IPS-20b (cell line): Measurements from ENCODE around the gene RNU7-1.

Source experiments
- H3K27ac ChIP-seq: one replicate; pipeline ENCODE4 v1.5.1; 2013; ENCODE audit warnings: low read length
- H3K27me3 ChIP-seq: 2 replicates; pipeline ENCODE4 v1.6.1; 2013; ENCODE audit warnings: mild to moderate bottlenecking, low read length, inconsistent platforms; ENCODE audit not compliant: insufficient read depth
- H3K36me3 ChIP-seq: 2 replicates; pipeline ENCODE4 v1.6.1; 2013; ENCODE audit warnings: low read depth, mild to moderate bottlenecking, inconsistent platforms, low read length, moderate library complexity; ENCODE audit not compliant: insufficient read depth
- H3K4me1 ChIP-seq: 2 replicates; pipeline ENCODE4 v1.6.1; 2013; ENCODE audit warnings: mild to moderate bottlenecking, control low read depth, inconsistent platforms, low read length, moderate library complexity; ENCODE audit not compliant: insufficient read depth
- H3K4me3 ChIP-seq: 2 replicates; pipeline ENCODE4 v1.5.1; 2013; ENCODE audit warnings: mild to moderate bottlenecking, low read length, inconsistent platforms
- H3K9ac ChIP-seq: 2 replicates; pipeline ENCODE4 v1.6.1; 2013; ENCODE audit warnings: low read depth, mild to moderate bottlenecking, inconsistent platforms, low read length, moderate library complexity
- H3K9me3 ChIP-seq: 2 replicates; pipeline ENCODE4 v1.6.1; 2013; ENCODE audit warnings: mild to moderate bottlenecking, low read depth, low read length, inconsistent platforms; ENCODE audit not compliant: insufficient read depth

The RNU7-1 gene

DNA sequence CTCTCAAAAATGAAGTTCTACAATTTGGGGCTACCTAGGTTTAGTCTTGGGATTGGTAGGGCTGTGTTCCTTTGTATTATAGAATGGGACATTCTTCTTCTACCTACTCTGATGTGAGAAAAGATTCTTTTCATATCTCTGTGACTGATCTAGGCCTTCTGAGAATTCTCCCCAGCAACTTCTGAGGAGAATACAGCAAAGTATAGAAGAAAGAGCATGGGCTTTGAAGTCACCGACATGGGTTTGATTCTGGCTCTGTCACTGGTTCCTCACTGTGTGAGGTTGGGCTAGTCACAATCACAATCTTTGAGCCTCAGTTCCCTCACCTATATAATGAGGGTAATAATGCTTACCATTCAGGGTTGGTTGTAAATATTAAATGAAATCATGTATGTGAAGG is 10.8 kb upstream of the RNU7-1 start:
- Histone ChIP-seq H3K4me1 (peaks cover 12% of the 10 kb centered on the region; the same call in 1 of the 2 replicates), H3K27me3 (no peaks in the 10 kb centered on the region), H3K27ac (no peak overlapping the region), H3K36me3 (peaks cover 49% of the 10 kb centered on the region), H3K9ac (no peak overlapping the region; the same call in 1 of the 2 replicates), H3K9me3 (no peaks in the 10 kb centered on the region), H3K4me3 (no peak overlapping the region)

GRCh38 chr12:6934110-6934509 is 9.5 kb upstream of the RNU7-1 start:
- H3K36me3 ChIP-seq, result peaks cover 58% of the 10 kb centered on the region
- H3K9me3 ChIP-seq, result no peaks in the 10 kb centered on the region
- no peak overlapping the region for H3K9ac ChIP-seq
- H3K4me3 ChIP-seq, result no peak overlapping the region
- H3K4me1 ChIP-seq, result peaks cover 15% of the 10 kb centered on the region; the same call in 1 of the 2 replicates
- H3K27ac ChIP-seq, result no peak overlapping the region
- no peaks in the 10 kb centered on the region for H3K27me3 ChIP-seq

GRCh38 chr12:6935371-6936193 is 8.0 kb upstream of the RNU7-1 start:
- no peak overlapping the region for H3K4me3 ChIP-seq
- H3K9ac ChIP-seq, result no peak overlapping the region
- H3K36me3 ChIP-seq, result peaks cover 63% of the 10 kb centered on the region
- peaks cover 4% of the 10 kb centered on the region; the same call in 1 of the 2 replicates for H3K4me1 ChIP-seq
- no peak overlapping the region for H3K27ac ChIP-seq
- no peaks in the 10 kb centered on the region for H3K9me3 ChIP-seq
- no peaks in the 10 kb centered on the region for H3K27me3 ChIP-seq

DNA sequence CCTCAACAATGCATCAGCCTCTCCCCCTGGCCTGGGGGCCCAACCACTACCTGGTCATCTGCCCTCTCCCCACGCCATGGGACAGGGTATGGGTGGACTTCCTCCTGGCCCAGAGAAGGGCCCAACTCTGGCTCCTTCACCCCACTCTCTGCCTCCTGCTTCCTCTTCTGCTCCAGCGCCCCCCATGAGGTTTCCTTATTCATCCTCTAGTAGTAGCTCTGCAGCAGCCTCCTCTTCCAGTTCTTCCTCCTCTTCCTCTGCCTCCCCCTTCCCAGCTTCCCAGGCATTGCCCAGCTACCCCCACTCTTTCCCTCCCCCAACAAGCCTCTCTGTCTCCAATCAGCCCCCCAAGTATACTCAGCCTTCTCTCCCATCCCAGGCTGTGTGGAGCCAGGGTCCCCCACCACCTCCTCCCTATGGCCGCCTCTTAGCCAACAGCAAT is 7.4 kb upstream of the RNU7-1 start:
- Histone ChIP-seq H3K27ac (no peak overlapping the region), H3K4me1 (peaks cover 4% of the 10 kb centered on the region; the same call in 1 of the 2 replicates), H3K4me3 (no peak overlapping the region), H3K9ac (no peak overlapping the region), H3K36me3 (peaks cover 69% of the 10 kb centered on the region), H3K9me3 (no peaks in the 10 kb centered on the region), H3K27me3 (no peaks in the 10 kb centered on the region)

DNA sequence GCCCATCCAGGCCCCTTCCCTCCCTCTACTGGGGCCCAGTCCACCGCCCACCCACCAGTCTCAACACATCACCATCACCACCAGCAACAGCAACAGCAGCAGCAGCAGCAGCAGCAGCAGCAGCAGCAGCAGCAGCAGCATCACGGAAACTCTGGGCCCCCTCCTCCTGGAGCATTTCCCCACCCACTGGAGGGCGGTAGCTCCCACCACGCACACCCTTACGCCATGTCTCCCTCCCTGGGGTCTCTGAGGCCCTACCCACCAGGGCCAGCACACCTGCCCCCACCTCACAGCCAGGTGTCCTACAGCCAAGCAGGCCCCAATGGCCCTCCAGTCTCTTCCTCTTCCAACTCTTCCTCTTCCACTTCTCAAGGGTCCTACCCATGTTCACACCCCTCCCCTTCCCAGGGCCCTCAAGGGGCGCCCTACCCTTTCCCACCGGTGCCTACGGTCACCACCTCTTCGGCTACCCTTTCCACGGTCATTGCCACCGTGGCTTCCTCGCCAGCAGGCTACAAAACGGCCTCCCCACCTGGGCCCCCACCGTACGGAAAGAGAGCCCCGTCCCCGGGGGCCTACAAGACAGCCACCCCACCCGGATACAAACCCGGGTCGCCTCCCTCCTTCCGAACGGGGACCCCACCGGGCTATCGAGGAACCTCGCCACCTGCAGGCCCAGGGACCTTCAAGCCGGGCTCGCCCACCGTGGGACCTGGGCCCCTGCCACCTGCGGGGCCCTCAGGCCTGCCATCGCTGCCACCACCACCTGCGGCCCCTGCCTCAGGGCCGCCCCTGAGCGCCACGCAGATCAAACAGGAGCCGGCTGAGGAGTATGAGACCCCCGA is 6.8 kb upstream of the RNU7-1 start:
- Histone ChIP-seq H3K27ac (no peak overlapping the region), H3K9ac (peak overlapping the region; percentile 92; the same call in 1 of the 2 replicates), H3K4me3 (peak overlapping the region; percentile 77; the same call in 1 of the 2 replicates), H3K9me3 (no peaks in the 10 kb centered on the region), H3K4me1 (peaks cover 4% of the 10 kb centered on the region; the same call in 1 of the 2 replicates), H3K36me3 (peaks cover 75% of the 10 kb centered on the region), H3K27me3 (no peaks in the 10 kb centered on the region)

- Histone ChIP-seq H3K9ac (peak overlapping the region; percentile 92), H3K27me3 (no peaks in the 10 kb centered on the region), H3K4me3 (peak overlapping the region; percentile 77), H3K36me3 (peaks cover 66% of the 10 kb centered on the region), H3K27ac (peak overlapping the region; percentile 83), H3K9me3 (no peaks in the 10 kb centered on the region), H3K4me1 (peaks cover 4% of the 10 kb centered on the region; the same call in 1 of the 2 replicates)
Observed at GRCh38 chr12:6937481-6938352, 5.9 kb upstream of the RNU7-1 start.

DNA sequence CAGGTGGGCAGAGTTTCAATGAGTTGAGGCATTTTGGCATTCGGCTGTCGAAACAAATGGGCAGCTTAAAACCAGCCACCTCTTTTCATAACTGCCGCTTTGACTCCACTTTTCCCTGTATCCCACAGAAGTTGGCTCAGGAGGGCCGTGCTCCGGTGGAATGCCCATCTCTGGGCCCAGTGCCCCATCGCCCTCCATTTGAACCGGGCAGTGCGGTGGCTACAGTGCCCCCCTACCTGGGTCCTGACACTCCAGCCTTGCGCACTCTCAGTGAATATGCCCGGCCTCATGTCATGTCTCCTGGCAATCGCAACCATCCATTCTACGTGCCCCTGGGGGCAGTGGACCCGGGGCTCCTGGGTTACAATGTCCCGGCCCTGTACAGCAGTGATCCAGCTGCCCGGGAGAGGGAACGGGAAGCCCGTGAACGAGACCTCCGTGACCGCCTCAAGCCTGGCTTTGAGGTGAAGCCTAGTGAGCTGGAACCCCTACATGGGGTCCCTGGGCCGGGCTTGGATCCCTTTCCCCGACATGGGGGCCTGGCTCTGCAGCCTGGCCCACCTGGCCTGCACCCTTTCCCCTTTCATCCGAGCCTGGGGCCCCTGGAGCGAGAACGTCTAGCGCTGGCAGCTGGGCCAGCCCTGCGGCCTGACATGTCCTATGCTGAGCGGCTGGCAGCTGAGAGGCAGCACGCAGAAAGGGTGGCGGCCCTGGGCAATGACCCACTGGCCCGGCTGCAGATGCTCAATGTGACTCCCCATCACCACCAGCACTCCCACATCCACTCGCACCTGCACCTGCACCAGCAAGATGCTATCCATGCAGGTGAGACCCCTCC is 5.0 kb upstream of the RNU7-1 start:
- H3K4me1 ChIP-seq, result peaks cover 4% of the 10 kb centered on the region; the same call in 1 of the 2 replicates
- no peaks in the 10 kb centered on the region for H3K9me3 ChIP-seq
- H3K27me3 ChIP-seq, result no peaks in the 10 kb centered on the region
- H3K9ac ChIP-seq, result peak overlapping the region; percentile 92; the same call in 1 of the 2 replicates
- peak overlapping the region; percentile 77 for H3K4me3 ChIP-seq
- peak overlapping the region; percentile 83 for H3K27ac ChIP-seq
- H3K36me3 ChIP-seq, result peaks cover 59% of the 10 kb centered on the region

DNA sequence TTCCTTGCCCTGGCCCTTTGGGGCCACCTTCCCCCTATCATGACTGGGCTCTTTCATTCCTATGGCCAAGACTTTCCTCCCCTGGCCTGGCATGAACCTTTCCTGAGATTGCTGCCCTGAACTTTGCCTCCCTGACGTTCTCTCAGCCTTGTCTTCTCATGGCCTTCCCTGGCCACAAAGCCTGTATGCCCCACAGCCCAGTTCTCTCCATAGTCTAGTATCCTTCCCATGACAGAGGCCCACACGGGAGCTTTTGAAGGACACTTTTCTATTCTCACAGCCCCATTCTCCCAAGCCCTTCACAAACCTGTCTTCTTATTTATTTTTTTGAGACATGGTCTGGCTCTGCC is 4.5 kb upstream of the RNU7-1 start:
- H3K9ac ChIP-seq, result no peak overlapping the region
- no peak overlapping the region for H3K4me3 ChIP-seq
- peaks cover 4% of the 10 kb centered on the region; the same call in 1 of the 2 replicates for H3K4me1 ChIP-seq
- H3K27ac ChIP-seq, result no peak overlapping the region
- no peaks in the 10 kb centered on the region for H3K27me3 ChIP-seq
- H3K36me3 ChIP-seq, result peaks cover 53% of the 10 kb centered on the region
- H3K9me3 ChIP-seq, result no peaks in the 10 kb centered on the region

GRCh38 chr12:6941267-6941666 is 2.3 kb upstream of the RNU7-1 start:
- Histone ChIP-seq H3K9me3 (no peaks in the 10 kb centered on the region), H3K4me3 (no peak overlapping the region), H3K27me3 (no peaks in the 10 kb centered on the region), H3K4me1 (peaks cover 16% of the 10 kb centered on the region), H3K36me3 (peaks cover 32% of the 10 kb centered on the region), H3K9ac (no peak overlapping the region), H3K27ac (no peak overlapping the region)

- Histone ChIP-seq H3K9me3 (no peaks in the 10 kb centered on the region), H3K4me3 (no peak overlapping the region), H3K36me3 (peaks cover 32% of the 10 kb centered on the region), H3K4me1 (peaks cover 17% of the 10 kb centered on the region), H3K27ac (no peak overlapping the region), H3K9ac (no peak overlapping the region), H3K27me3 (no peaks in the 10 kb centered on the region)
Observed at GRCh38 chr12:6941782-6942181, 1.8 kb upstream of the RNU7-1 start.
